ENCODE measurements around the gene EMB. TPM values are rescaled to one million over a fixed set of nuclear protein-coding genes. Genes with fewer than 3 reads are reported as not detected.
A peak's percentile ranks its signal among the peaks of the same experiment; 100 is the strongest.
"Not testable (repeated sequence)": the region's sequence is repeated elsewhere in the genome, so short reads cannot be mapped to it uniquely, and the experiment has no call there.

EMB gene
- polyA plus RNA-seq, 4 donors = 19.1 to 86.1 (median 43.1) TPM

GRCh38 chr5:50462579-50462978, 21.5 kb upstream of the EMB start:
- not testable (repeated sequence) for DNase-seq; H3K27ac ChIP-seq (ENCODE audit: low read depth in 1 of 3, low read length in 2 of 3); H3K27me3 ChIP-seq (ENCODE audit: control insufficient read depth in 3 of 3, insufficient read depth in 3 of 3, low read length in 3 of 3); H3K4me1 ChIP-seq (ENCODE audit: control insufficient read depth in 3 of 3, insufficient read depth in 2 of 3, low read depth in 1 of 3, low read length in 2 of 3); H3K4me3 ChIP-seq (ENCODE audit: low read depth in 1 of 3, low read length in 3 of 3); H3K9me3 ChIP-seq (ENCODE audit: control insufficient read depth in 2 of 2, insufficient read depth in 1 of 2, low read depth in 1 of 2, low read length in 1 of 2); H3K36me3 ChIP-seq (ENCODE audit: control insufficient read depth in 3 of 3, insufficient read depth in 2 of 3, low read depth in 1 of 3, low read length in 3 of 3); FAIRE-seq
- WGBS, 3 donors = 88 to 93% (median 92%) methylated on average over 1 of the region's 1 CpG

- H3K27me3 ChIP-seq (ENCODE audit: control insufficient read depth in 3 of 3, insufficient read depth in 3 of 3, low read length in 3 of 3); FAIRE-seq; H3K27ac ChIP-seq (ENCODE audit: low read depth in 1 of 3, low read length in 2 of 3); H3K4me1 ChIP-seq (ENCODE audit: control insufficient read depth in 3 of 3, insufficient read depth in 2 of 3, low read depth in 1 of 3, low read length in 2 of 3); H3K9me3 ChIP-seq (ENCODE audit: control insufficient read depth in 2 of 2, insufficient read depth in 1 of 2, low read depth in 1 of 2, low read length in 1 of 2); H3K4me3 ChIP-seq (ENCODE audit: low read depth in 1 of 3, low read length in 3 of 3); H3K36me3 ChIP-seq (ENCODE audit: control insufficient read depth in 3 of 3, insufficient read depth in 2 of 3, low read depth in 1 of 3, low read length in 3 of 3): not testable (repeated sequence)
- peak in 1 of 2 donors; percentile 26 for DNase-seq
- 35 to 73% (median 57%) methylated on average over 9 of the region's 9 CpGs for WGBS, 3 donors
Observed at GRCh38 chr5:50458372-50458771, 17.3 kb upstream of the EMB start.

DNA sequence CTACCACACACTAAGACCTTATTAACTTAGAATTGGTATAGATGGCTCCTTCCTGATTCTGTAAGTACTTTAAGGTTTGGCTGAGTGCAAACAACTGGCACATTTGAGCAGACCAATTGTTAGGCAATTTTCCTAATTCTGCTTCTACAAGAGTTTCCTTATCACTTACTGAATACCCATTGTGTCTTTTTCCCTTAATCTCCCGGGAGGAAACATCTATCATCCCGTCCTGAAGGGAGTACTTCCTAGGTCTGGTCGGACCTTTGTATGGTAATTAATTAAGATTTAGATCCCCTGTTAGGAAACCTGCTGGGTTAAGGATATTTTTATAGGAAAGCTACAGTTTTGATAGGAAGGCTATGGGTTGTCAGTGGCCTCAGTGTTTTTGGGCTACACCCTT, 8.2 kb upstream of the EMB start:
- DNase-seq; H3K27me3 ChIP-seq (ENCODE audit: control insufficient read depth in 3 of 3, insufficient read depth in 3 of 3, low read length in 3 of 3); H3K9me3 ChIP-seq (ENCODE audit: control insufficient read depth in 2 of 2, insufficient read depth in 1 of 2, low read depth in 1 of 2, low read length in 1 of 2); H3K4me1 ChIP-seq (ENCODE audit: control insufficient read depth in 3 of 3, insufficient read depth in 2 of 3, low read depth in 1 of 3, low read length in 2 of 3); H3K36me3 ChIP-seq (ENCODE audit: control insufficient read depth in 3 of 3, insufficient read depth in 2 of 3, low read depth in 1 of 3, low read length in 3 of 3); FAIRE-seq; H3K27ac ChIP-seq (ENCODE audit: low read depth in 1 of 3, low read length in 2 of 3); H3K4me3 ChIP-seq (ENCODE audit: low read depth in 1 of 3, low read length in 3 of 3): not testable (repeated sequence)
- 44 to 75% (median 67%) methylated on average over 3 of the region's 3 CpGs for WGBS, 3 donors

- no peak for DNase-seq
- Histone ChIP-seq H3K4me1 (ENCODE audit: control insufficient read depth in 3 of 3, insufficient read depth in 2 of 3, low read depth in 1 of 3, low read length in 2 of 3) (no peaks in the 10 kb centered on the region), H3K9me3 (ENCODE audit: control insufficient read depth in 2 of 2, insufficient read depth in 1 of 2, low read depth in 1 of 2, low read length in 1 of 2) (no peaks in the 10 kb centered on the region), H3K27me3 (ENCODE audit: control insufficient read depth in 3 of 3, insufficient read depth in 3 of 3, low read length in 3 of 3) (no peaks in the 10 kb centered on the region), H3K27ac (ENCODE audit: low read depth in 1 of 3, low read length in 2 of 3) (no peak overlapping the region), H3K36me3 (ENCODE audit: control insufficient read depth in 3 of 3, insufficient read depth in 2 of 3, low read depth in 1 of 3, low read length in 3 of 3) (no peaks in the 10 kb centered on the region), H3K4me3 (ENCODE audit: low read depth in 1 of 3, low read length in 3 of 3) (no peak overlapping the region)
- no peak for FAIRE-seq
- WGBS, 3 donors = 87 to 97% (median 94%) methylated on average over 7 of the region's 7 CpGs
Observed at GRCh38 chr5:50447941-50448340, 6.9 kb upstream of the EMB start.

DNA sequence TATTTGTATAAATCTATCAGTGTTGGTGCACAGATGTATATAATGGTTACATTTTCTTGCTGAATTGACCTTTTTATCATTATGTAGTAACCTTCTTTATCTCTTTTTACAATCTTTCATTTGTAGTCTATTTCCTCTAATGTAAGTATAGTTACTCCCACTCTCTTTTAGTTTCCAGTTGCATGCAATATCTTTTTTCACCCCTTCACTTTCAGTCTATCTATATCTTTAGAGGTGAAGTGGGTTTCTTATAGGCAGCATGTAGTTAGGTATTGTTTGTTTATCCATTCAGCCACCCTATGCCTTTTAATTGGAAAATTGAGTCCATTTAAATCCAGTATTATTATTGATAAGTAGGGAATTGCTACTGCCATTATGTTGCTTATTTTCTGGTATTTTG, 6.1 kb upstream of the EMB start:
- no peak for FAIRE-seq
- no peaks in the 10 kb centered on the region for H3K9me3 ChIP-seq (ENCODE audit: control insufficient read depth in 2 of 2, insufficient read depth in 1 of 2, low read depth in 1 of 2, low read length in 1 of 2)
- H3K27me3 ChIP-seq (ENCODE audit: control insufficient read depth in 3 of 3, insufficient read depth in 3 of 3, low read length in 3 of 3) = no peaks in the 10 kb centered on the region
- no peak overlapping the region for H3K4me3 ChIP-seq (ENCODE audit: low read depth in 1 of 3, low read length in 3 of 3)
- H3K4me1 ChIP-seq (ENCODE audit: control insufficient read depth in 3 of 3, insufficient read depth in 2 of 3, low read depth in 1 of 3, low read length in 2 of 3) = peaks cover 0 to 1% (median 0%) of the 10 kb centered on the region in 3 donors
- DNase-seq = no peak
- no peaks in the 10 kb centered on the region for H3K36me3 ChIP-seq (ENCODE audit: control insufficient read depth in 3 of 3, insufficient read depth in 2 of 3, low read depth in 1 of 3, low read length in 3 of 3)
- no peak overlapping the region for H3K27ac ChIP-seq (ENCODE audit: low read depth in 1 of 3, low read length in 2 of 3)

DNA sequence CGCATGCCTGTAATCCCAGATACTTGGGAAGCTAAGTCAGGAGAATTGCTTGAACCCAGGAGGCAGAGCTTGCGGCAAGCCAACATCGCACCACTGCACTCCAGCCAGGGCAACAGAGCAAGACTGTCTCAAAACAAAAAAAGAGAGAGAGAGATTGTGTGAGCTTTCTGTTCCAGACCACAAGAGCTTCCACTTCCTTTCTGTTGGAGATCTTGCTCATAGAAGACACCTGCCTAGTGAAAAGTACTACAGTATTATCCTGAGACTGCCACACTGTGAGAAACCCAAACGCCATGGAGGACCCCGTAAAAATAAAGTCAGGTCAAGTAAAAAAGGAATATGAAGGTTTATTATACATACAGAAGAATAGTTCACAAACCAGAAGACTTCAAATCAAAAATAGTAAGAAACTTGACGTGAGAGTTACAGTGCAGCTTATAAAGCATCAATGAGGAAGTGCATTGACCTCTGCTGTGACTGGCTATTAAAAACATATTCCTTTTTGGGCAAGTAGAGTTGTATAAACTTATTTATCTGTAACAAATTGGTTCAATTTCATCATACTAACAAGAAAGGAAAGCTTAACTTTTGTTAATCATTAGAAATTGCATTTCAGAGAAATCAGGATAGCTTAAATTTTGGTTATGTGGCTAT, 4.3 kb upstream of the EMB start:
- peak; percentile 30 for FAIRE-seq
- no peak overlapping the region for H3K27ac ChIP-seq (ENCODE audit: low read depth in 1 of 3, low read length in 2 of 3)

DNA sequence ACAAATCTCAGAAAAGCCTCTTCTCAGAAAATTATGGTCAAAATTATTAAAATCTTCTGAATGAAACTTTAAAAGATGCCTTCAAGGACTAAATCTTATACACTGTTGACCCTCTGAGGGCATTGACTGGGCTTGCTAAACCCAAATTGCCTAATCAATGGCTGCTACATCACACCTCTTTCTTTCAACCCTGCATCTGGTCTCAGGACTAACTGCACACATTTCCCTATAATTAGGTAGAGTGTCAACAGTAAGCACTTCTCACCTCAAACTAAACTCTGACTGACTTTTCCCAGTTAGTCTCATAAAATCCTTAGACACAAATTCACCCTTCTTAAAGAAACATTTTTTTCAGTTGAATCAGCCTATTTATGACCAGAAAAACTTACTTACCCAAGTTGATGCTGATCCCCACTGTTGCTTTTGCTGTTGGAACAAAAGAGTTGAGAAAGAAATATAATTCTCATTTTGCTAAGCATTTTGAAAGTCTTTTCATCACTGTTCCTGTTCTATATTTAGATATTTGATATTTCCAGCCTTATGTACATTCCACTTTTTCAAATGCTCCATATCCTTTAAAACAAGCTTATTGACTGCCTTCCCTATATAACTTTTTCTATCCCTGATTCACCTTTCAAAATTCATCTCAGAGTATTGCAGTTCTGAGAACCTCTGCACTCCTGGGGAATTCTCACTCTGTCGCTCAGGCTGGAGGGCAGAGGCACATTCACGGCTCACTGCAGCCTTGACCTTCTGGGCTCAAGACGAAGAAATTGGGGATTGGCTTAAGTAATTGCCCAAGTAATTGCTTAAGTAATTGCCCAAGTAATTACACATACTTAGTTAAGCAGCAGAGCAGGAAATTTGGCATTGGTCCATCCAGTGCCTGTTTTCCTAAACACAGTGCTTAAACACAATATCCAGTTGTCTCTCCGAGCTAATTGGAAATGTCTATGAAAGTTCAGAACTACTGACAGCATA, 1.8 kb upstream of the EMB start:
- not testable (repeated sequence) for H3K9me3 ChIP-seq (ENCODE audit: control insufficient read depth in 2 of 2, insufficient read depth in 1 of 2, low read depth in 1 of 2, low read length in 1 of 2); H3K36me3 ChIP-seq (ENCODE audit: control insufficient read depth in 3 of 3, insufficient read depth in 2 of 3, low read depth in 1 of 3, low read length in 3 of 3); H3K27me3 ChIP-seq (ENCODE audit: control insufficient read depth in 3 of 3, insufficient read depth in 3 of 3, low read length in 3 of 3); H3K4me3 ChIP-seq (ENCODE audit: low read depth in 1 of 3, low read length in 3 of 3); H3K4me1 ChIP-seq (ENCODE audit: control insufficient read depth in 3 of 3, insufficient read depth in 2 of 3, low read depth in 1 of 3, low read length in 2 of 3)
- WGBS, 3 donors = 14 to 35% (median 32%) methylated on average over 3 of the region's 4 CpGs
- FAIRE-seq (peak; percentile 53), DNase-seq (peak in 1 of 2 donors; percentile 65)
- peak overlapping the region in 1 of 3 donors; percentile 32 for H3K27ac ChIP-seq (ENCODE audit: low read depth in 1 of 3, low read length in 2 of 3)

More for the DNA sequence above, 4.3 kb upstream of the EMB start:
- no peaks in the 10 kb centered on the region for H3K9me3 ChIP-seq (ENCODE audit: control insufficient read depth in 2 of 2, insufficient read depth in 1 of 2, low read depth in 1 of 2, low read length in 1 of 2)
- H3K4me3 ChIP-seq (ENCODE audit: low read depth in 1 of 3, low read length in 3 of 3) = no peak overlapping the region
- no peaks in the 10 kb centered on the region for H3K27me3 ChIP-seq (ENCODE audit: control insufficient read depth in 3 of 3, insufficient read depth in 3 of 3, low read length in 3 of 3)
- no peaks in the 10 kb centered on the region for H3K36me3 ChIP-seq (ENCODE audit: control insufficient read depth in 3 of 3, insufficient read depth in 2 of 3, low read depth in 1 of 3, low read length in 3 of 3)
- peak in 1 of 2 donors; percentile 47 for DNase-seq
- WGBS, 3 donors = 66 to 86% (median 73%) methylated on average over 6 of the region's 6 CpGs
- H3K4me1 ChIP-seq (ENCODE audit: control insufficient read depth in 3 of 3, insufficient read depth in 2 of 3, low read depth in 1 of 3, low read length in 2 of 3) = peaks cover 0 to 1% (median 0%) of the 10 kb centered on the region in 3 donors

DNA sequence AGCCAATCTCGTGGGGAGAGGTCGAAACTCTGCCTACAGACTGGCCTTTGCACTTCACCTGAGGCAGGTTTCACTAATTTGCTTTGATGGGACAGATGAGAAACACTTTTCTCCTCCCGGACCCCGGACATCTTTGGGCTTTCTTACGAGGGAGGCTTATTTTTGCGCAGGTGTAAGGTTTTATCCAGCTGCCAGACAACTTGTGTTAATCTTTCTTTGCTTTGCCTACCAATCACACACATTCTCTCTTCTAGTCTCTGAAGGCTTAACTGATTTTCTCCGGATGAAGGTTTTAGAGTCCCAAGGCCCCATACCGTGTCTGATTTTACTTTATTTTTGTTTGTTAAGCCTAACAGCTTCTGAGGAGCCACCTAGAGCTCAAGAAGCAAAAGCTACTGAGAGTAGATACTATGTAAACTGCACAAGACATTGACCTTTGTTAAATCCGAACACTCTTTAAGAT, 436 bp upstream of the EMB start:
- Histone ChIP-seq H3K9me3 (ENCODE audit: control insufficient read depth in 2 of 2, insufficient read depth in 1 of 2, low read depth in 1 of 2, low read length in 1 of 2) (no peaks in the 10 kb centered on the region), H3K4me1 (ENCODE audit: control insufficient read depth in 3 of 3, insufficient read depth in 2 of 3, low read depth in 1 of 3, low read length in 2 of 3) (peaks cover 0 to 1% (median 0%) of the 10 kb centered on the region in 3 donors), H3K27me3 (ENCODE audit: control insufficient read depth in 3 of 3, insufficient read depth in 3 of 3, low read length in 3 of 3) (no peaks in the 10 kb centered on the region), H3K36me3 (ENCODE audit: control insufficient read depth in 3 of 3, insufficient read depth in 2 of 3, low read depth in 1 of 3, low read length in 3 of 3) (no peaks in the 10 kb centered on the region), H3K4me3 (ENCODE audit: low read depth in 1 of 3, low read length in 3 of 3) (peak overlapping the region; percentile 65 to 78 (median 67)), H3K27ac (ENCODE audit: low read depth in 1 of 3, low read length in 2 of 3) (peak overlapping the region; percentile 88 to 98 (median 95))
- DNase-seq (no peak), FAIRE-seq (no peak)
- WGBS, 3 donors = 1 to 10% (median 6%) methylated on average over 9 of the region's 9 CpGs

Data from small intestine (tissue), 7 donors.